Measurements from ENCODE around the gene TST. TPM values are rescaled to one million over a fixed set of nuclear protein-coding genes. Genes with fewer than 3 reads are reported as not detected.

The TST gene
- total and polyA plus RNA-seq, 2 donors (not counting 1 experiment from before 2014, with no cell fraction given) = 12.7 to 21.6 TPM

GRCh38 chr22:37048133-37048532 is 28.9 kb upstream of the TST start:
- DNase-seq (ENCODE audit: low read depth in 2 of 2) = peak in 1 of 2 donors; percentile 17
- H3K9ac ChIP-seq (ENCODE audit: insufficient read depth, low read length) = no peak overlapping the region
- H4K20me1 ChIP-seq (ENCODE audit: control insufficient read depth, extremely low read depth, insufficient read depth, low read length) = no peaks in the 10 kb centered on the region
- H3K4me2 ChIP-seq (ENCODE audit: extremely low read depth, insufficient read depth, low read length) = no peak overlapping the region
- no peak overlapping the region for H3K27ac ChIP-seq (ENCODE audit: insufficient read depth, low read length)
- no peak overlapping the region for H3K4me3 ChIP-seq (replicated peaks in 1 of 4; ENCODE audit: control extremely low read depth in 1 of 4, insufficient read depth in 1 of 4, low read depth in 3 of 4, low read length in 4 of 4)
- H3K27me3 ChIP-seq (ENCODE audit: control insufficient read depth, insufficient read depth, low read length) = no peaks in the 10 kb centered on the region
- no peaks in the 10 kb centered on the region for H3K79me2 ChIP-seq (ENCODE audit: control insufficient read depth, insufficient read depth, low read length)
- TF ChIP-seq, protein P1, sequence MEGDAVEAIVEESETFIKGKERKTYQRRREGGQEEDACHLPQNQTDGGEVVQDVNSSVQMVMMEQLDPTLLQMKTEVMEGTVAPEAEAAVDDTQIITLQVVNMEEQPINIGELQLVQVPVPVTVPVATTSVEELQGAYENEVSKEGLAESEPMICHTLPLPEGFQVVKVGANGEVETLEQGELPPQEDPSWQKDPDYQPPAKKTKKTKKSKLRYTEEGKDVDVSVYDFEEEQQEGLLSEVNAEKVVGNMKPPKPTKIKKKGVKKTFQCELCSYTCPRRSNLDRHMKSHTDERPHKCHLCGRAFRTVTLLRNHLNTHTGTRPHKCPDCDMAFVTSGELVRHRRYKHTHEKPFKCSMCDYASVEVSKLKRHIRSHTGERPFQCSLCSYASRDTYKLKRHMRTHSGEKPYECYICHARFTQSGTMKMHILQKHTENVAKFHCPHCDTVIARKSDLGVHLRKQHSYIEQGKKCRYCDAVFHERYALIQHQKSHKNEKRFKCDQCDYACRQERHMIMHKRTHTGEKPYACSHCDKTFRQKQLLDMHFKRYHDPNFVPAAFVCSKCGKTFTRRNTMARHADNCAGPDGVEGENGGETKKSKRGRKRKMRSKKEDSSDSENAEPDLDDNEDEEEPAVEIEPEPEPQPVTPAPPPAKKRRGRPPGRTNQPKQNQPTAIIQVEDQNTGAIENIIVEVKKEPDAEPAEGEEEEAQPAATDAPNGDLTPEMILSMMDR (conservative IDR thresholded peaks at IDR 0.05 in 1 of 2, IDR thresholded peaks at IDR 0.05 in 1 of 2; ENCODE audit: low read depth in 1 of 2, low read length in 2 of 2) = no peak
- TF ChIP-seq EZH2 (IDR thresholded peaks at IDR 0.05; ENCODE audit: low read length, missing control alignments) = no peak
- H3K9me3 ChIP-seq (ENCODE audit: control insufficient read depth, insufficient read depth, low read depth, low read length) = no peaks in the 10 kb centered on the region
- no peaks in the 10 kb centered on the region for H3K36me3 ChIP-seq (ENCODE audit: control insufficient read depth, insufficient read depth, low read length)
- H2AFZ ChIP-seq (ENCODE audit: low read length) = no peak overlapping the region
- H3K4me1 ChIP-seq (ENCODE audit: control insufficient read depth, extremely low read depth, insufficient read depth, low read length) = peaks cover 4% of the 10 kb centered on the region

- Histone ChIP-seq H3K27me3 (ENCODE audit: control insufficient read depth, insufficient read depth, low read length) (no peaks in the 10 kb centered on the region), H3K27ac (ENCODE audit: insufficient read depth, low read length) (no peak overlapping the region), H3K4me3 (replicated peaks in 1 of 4; ENCODE audit: control extremely low read depth in 1 of 4, insufficient read depth in 1 of 4, low read depth in 3 of 4, low read length in 4 of 4) (no peak overlapping the region), H3K36me3 (ENCODE audit: control insufficient read depth, insufficient read depth, low read length) (no peaks in the 10 kb centered on the region), H3K9ac (ENCODE audit: insufficient read depth, low read length) (no peak overlapping the region), H3K79me2 (ENCODE audit: control insufficient read depth, insufficient read depth, low read length) (no peaks in the 10 kb centered on the region), H3K9me3 (ENCODE audit: control insufficient read depth, insufficient read depth, low read depth, low read length) (no peaks in the 10 kb centered on the region), H3K4me1 (ENCODE audit: control insufficient read depth, extremely low read depth, insufficient read depth, low read length) (no peaks in the 10 kb centered on the region), H2AFZ (ENCODE audit: low read length) (no peak overlapping the region), H3K4me2 (ENCODE audit: extremely low read depth, insufficient read depth, low read length) (no peak overlapping the region), H4K20me1 (ENCODE audit: control insufficient read depth, extremely low read depth, insufficient read depth, low read length) (no peaks in the 10 kb centered on the region)
- DNase-seq (ENCODE audit: low read depth in 2 of 2) = no peak
- TF ChIP-seq EZH2 (IDR thresholded peaks at IDR 0.05; ENCODE audit: low read length, missing control alignments) = no peak
- TF ChIP-seq, protein P1 (conservative IDR thresholded peaks at IDR 0.05 in 1 of 2, IDR thresholded peaks at IDR 0.05 in 1 of 2; ENCODE audit: low read depth in 1 of 2, low read length in 2 of 2) = no peak
These were observed 27.8 kb upstream of the TST start for GRCh38 chr22:37047006-37047405.

DNA sequence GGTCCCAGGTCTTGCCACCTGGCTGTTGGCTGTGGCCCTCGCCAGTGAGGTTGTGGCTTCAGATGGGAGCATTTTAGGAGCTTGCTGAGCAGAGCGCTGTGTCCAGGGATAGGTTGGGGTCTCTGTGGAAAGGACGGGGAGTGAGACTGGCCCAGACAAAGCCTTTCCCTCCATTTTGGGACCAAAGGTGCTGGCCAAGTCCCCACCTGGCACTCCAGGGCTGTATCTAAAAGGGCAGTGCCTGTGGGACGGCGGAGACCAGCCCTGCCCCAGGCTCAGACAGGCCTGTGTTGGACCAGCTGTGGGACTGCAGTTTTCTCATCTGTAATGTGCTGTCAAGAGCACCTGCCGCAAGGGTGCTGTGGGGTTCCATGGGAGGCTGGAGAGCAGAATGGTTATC is 27.3 kb upstream of the TST start:
- Histone ChIP-seq H3K27me3 (ENCODE audit: control insufficient read depth, insufficient read depth, low read length) (no peaks in the 10 kb centered on the region), H3K4me3 (replicated peaks in 1 of 4; ENCODE audit: control extremely low read depth in 1 of 4, insufficient read depth in 1 of 4, low read depth in 3 of 4, low read length in 4 of 4) (no peak overlapping the region), H3K4me2 (ENCODE audit: extremely low read depth, insufficient read depth, low read length) (no peak overlapping the region), H3K4me1 (ENCODE audit: control insufficient read depth, extremely low read depth, insufficient read depth, low read length) (no peaks in the 10 kb centered on the region), H3K9me3 (ENCODE audit: control insufficient read depth, insufficient read depth, low read depth, low read length) (no peaks in the 10 kb centered on the region), H3K79me2 (ENCODE audit: control insufficient read depth, insufficient read depth, low read length) (no peaks in the 10 kb centered on the region), H3K27ac (ENCODE audit: insufficient read depth, low read length) (no peak overlapping the region), H3K36me3 (ENCODE audit: control insufficient read depth, insufficient read depth, low read length) (no peaks in the 10 kb centered on the region), H4K20me1 (ENCODE audit: control insufficient read depth, extremely low read depth, insufficient read depth, low read length) (no peaks in the 10 kb centered on the region), H3K9ac (ENCODE audit: insufficient read depth, low read length) (no peak overlapping the region), H2AFZ (ENCODE audit: low read length) (no peak overlapping the region)
- TF ChIP-seq EZH2 (IDR thresholded peaks at IDR 0.05; ENCODE audit: low read length, missing control alignments) = no peak
- TF ChIP-seq, protein P1 (conservative IDR thresholded peaks at IDR 0.05 in 1 of 2, IDR thresholded peaks at IDR 0.05 in 1 of 2; ENCODE audit: low read depth in 1 of 2, low read length in 2 of 2) = no peak
- DNase-seq (ENCODE audit: low read depth in 2 of 2) = no peak

All from fibroblast of lung (primary cell).